Prostate gland (tissue), 2 donors: ENCODE results near the gene GLCE.

Experiments
- POLR2A ChIP-seq: fragments of 450-650 bp; IDR thresholded peaks from one replicate; pipeline ENCODE4 v1.6.1; 2016; ENCODE audit warnings: antibody characterized with exemption, mild to moderate bottlenecking
- POLR2AphosphoS5 ChIP-seq: sonication (generic); formaldehyde crosslinking; IDR thresholded peaks from one replicate; pipeline ENCODE4 v1.6.1; 2017; ENCODE audit warnings: antibody characterized with exemption
- TF ChIP-seq, protein P1 (sequence below), 4 experiments: fragments of 200-600 bp in 2 of 4; fragments of 450-650 bp in 2 of 4; sonication (generic) in 2 of 4; IDR thresholded peaks; 1 replicate in 3 of 4; 2 replicates in 1 of 4; pipeline ENCODE4 v1.5.1; 2016 to 2019; ENCODE audit warnings: antibody characterized with exemption in 4 of 4, mild to moderate bottlenecking in 2 of 4, moderate library complexity in 2 of 4

DNA sequence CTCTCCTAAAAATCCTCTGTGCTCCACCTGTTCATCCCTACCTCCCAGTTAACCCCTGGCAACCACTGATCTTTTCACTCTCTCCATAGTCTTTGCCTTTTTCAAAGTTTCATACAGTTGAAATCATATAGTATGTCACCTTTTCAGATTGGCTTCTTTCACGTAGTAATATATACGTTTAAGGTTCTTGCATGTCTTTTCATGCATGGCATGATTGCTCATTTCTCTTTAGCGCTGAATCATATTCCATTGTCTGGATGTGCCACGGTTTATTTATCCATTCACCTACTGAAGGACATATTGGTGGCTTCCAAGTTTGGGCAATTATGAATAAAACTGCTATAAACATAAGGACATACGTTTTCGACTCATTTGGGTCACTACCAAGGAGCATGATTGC, 28.7 kb downstream of the GLCE start:
- TF ChIP-seq POLR2A = no peak
- TF ChIP-seq, protein P1, sequence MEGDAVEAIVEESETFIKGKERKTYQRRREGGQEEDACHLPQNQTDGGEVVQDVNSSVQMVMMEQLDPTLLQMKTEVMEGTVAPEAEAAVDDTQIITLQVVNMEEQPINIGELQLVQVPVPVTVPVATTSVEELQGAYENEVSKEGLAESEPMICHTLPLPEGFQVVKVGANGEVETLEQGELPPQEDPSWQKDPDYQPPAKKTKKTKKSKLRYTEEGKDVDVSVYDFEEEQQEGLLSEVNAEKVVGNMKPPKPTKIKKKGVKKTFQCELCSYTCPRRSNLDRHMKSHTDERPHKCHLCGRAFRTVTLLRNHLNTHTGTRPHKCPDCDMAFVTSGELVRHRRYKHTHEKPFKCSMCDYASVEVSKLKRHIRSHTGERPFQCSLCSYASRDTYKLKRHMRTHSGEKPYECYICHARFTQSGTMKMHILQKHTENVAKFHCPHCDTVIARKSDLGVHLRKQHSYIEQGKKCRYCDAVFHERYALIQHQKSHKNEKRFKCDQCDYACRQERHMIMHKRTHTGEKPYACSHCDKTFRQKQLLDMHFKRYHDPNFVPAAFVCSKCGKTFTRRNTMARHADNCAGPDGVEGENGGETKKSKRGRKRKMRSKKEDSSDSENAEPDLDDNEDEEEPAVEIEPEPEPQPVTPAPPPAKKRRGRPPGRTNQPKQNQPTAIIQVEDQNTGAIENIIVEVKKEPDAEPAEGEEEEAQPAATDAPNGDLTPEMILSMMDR (IDR thresholded peaks at IDR 0.05) = no peak
- no peak for TF ChIP-seq POLR2AphosphoS5
